Keratinocyte (primary cell): ENCODE measurements around the gene USP27X. TPM values are rescaled to one million over a fixed set of nuclear protein-coding genes. Genes with fewer than 3 reads are reported as not detected.

ENCODE experiments used
- DNase-seq: peaks from one replicate; pipeline ENCODE4 v3.0.0-alpha.2; 2011; ENCODE audit warnings: low read depth, missing footprints, low spot score
- FAIRE-seq: peaks from 2 replicates; lab custom pipeline; 2011; peaks lifted over from hg19 to GRCh38; lab: Jason Lieb, UNC
- H2AFZ ChIP-seq: 2 replicates; pipeline ENCODE4 v1.6.0; 2012; ENCODE audit warnings: low read length, control low read depth, inconsistent platforms; ENCODE audit not compliant: control insufficient read depth
- H3K27ac ChIP-seq: 2 replicates; pipeline ENCODE4 v1.5.1; 2011; ENCODE audit warnings: low read length; ENCODE audit not compliant: control insufficient read depth, insufficient read depth
- H3K27me3 ChIP-seq: 3 replicates; pipeline ENCODE4 v1.6.0; 2011; ENCODE audit warnings: low read length; ENCODE audit not compliant: control insufficient read depth, insufficient read depth; ENCODE audit errors: extremely low read depth
- H3K36me3 ChIP-seq, 2 experiments: 2 replicates in 1 of 2; 3 replicates in 1 of 2; pipeline ENCODE4 v1.5.1; 2011; ENCODE audit warnings: low read length in 2 of 2, mild to moderate bottlenecking in 1 of 2; ENCODE audit not compliant: control insufficient read depth in 2 of 2, insufficient read depth in 2 of 2; ENCODE audit errors: extremely low read depth in 1 of 2
- H3K4me1 ChIP-seq: 3 replicates; pipeline ENCODE4 v1.5.1; 2011; ENCODE audit warnings: low read length; ENCODE audit not compliant: control insufficient read depth, insufficient read depth; ENCODE audit errors: extremely low read depth
- H3K4me2 ChIP-seq: 3 replicates; pipeline ENCODE4 v1.6.0; 2011; ENCODE audit warnings: low read depth, low read length; ENCODE audit not compliant: control insufficient read depth, insufficient read depth; ENCODE audit errors: extremely low read depth
- H3K4me3 ChIP-seq, 3 experiments: fragments of 200-600 bp in 1 of 3; sonication (generic) in 1 of 3; 2 replicates in 2 of 3; 3 replicates in 1 of 3; pipeline ENCODE4 v1.5.1; 2011 to 2016; ENCODE audit warnings: low read length in 3 of 3, mild to moderate bottlenecking in 3 of 3, control low read depth in 2 of 3, inconsistent platforms in 1 of 3, low read depth in 1 of 3, mixed read lengths in 1 of 3, mixed run types in 1 of 3, moderate library complexity in 1 of 3; ENCODE audit not compliant: control insufficient read depth in 2 of 3, insufficient read depth in 2 of 3; ENCODE audit errors: extremely low read depth in 1 of 3
- H3K79me2 ChIP-seq: 2 replicates; pipeline ENCODE4 v1.6.0; 2012; ENCODE audit warnings: low read length; ENCODE audit not compliant: control insufficient read depth, insufficient read depth
- H3K9ac ChIP-seq: 3 replicates; pipeline ENCODE4 v1.6.0; 2011; ENCODE audit warnings: low read length; ENCODE audit not compliant: control insufficient read depth, insufficient read depth; ENCODE audit errors: extremely low read depth
- H3K9me1 ChIP-seq: 3 replicates; pipeline ENCODE4 v1.6.0; 2011; ENCODE audit warnings: low read length; ENCODE audit not compliant: control insufficient read depth, insufficient read depth; ENCODE audit errors: extremely low read depth
- H3K9me3 ChIP-seq: 2 replicates; pipeline ENCODE4 v1.5.1; 2012; ENCODE audit warnings: low read depth, low read length; ENCODE audit not compliant: control insufficient read depth
- H4K20me1 ChIP-seq: 3 replicates; pipeline ENCODE4 v1.6.0; 2011; ENCODE audit warnings: low read length; ENCODE audit not compliant: control insufficient read depth, insufficient read depth; ENCODE audit errors: extremely low read depth
- CTCF ChIP-seq, 3 experiments: IDR thresholded peaks in 1 of 3; conservative IDR thresholded peaks in 1 of 3; optimal IDR thresholded peaks in 1 of 3; 2 replicates in 2 of 3; 3 replicates in 1 of 3; pipeline versions ENCODE3 to v1.5.1; 2011; ENCODE audit warnings: low read length in 3 of 3, mild to moderate bottlenecking in 3 of 3, moderate library complexity in 2 of 3, control low read depth in 1 of 3, inconsistent platforms in 1 of 3; ENCODE audit not compliant: insufficient read depth in 2 of 3; ENCODE audit errors: extremely low read depth in 1 of 3
- EZH2 ChIP-seq: IDR thresholded peaks from one replicate; pipeline ENCODE4 v1.6.1; 2012; ENCODE audit warnings: inconsistent platforms, mild to moderate bottlenecking, low read length, moderate library complexity
- dilution Hi-C: fragments of 300-500 bp; cut with MboI; formaldehyde crosslinking; loops from one replicate; pipeline ENCODE4 v1.7.0; 2020; ENCODE audit warnings: low sequenced_read_pairs; ENCODE audit not compliant: extremely low pct_ligation_motif_present
- polyA plus RNA-seq, 5 experiments: library from polyadenylated mRNA; depleted of rRNA in 3 of 5; stranded (reverse) in 3 of 5; stranded (forward) in 1 of 5; unstranded in 1 of 5; fragments of >200 nt; gene quantifications; 1 replicate in 1 of 5; 2 replicates in 3 of 5; 3 replicates in 1 of 5; pipeline versions ENCODE4 v1.2.1 to v1.2.3, GENCODE V29; 2011 to 2012; ENCODE audit warnings: missing spikeins in 2 of 5, low read depth in 1 of 5, low replicate concordance in 1 of 5

Gene USP27X
- polyA plus RNA-seq, 1 donor (not counting 4 experiments of a cell fraction or from before 2014, with no cell fraction given) = 2.8 TPM

- Histone ChIP-seq H3K4me3 (no peak overlapping the region), H3K4me2 (no peak overlapping the region), H3K9ac (no peak overlapping the region), H3K27ac (no peak overlapping the region), H2AFZ (no peak overlapping the region), H3K36me3 (no peaks in the 10 kb centered on the region), H3K9me3 (no peaks in the 10 kb centered on the region), H3K9me1 (no peaks in the 10 kb centered on the region), H3K79me2 (no peaks in the 10 kb centered on the region), H3K4me1 (no peaks in the 10 kb centered on the region), H4K20me1 (no peaks in the 10 kb centered on the region), H3K27me3 (no peaks in the 10 kb centered on the region)
- DNase-seq (no peak), FAIRE-seq (no peak)
- TF ChIP-seq CTCF (optimal IDR thresholded peaks at IDR 0.05 in 1 of 3, IDR thresholded peaks at IDR 0.05 in 1 of 3, conservative IDR thresholded peaks at IDR 0.05 in 1 of 3; ENCODE audit: extremely low read depth in 1 of 3, insufficient read depth in 2 of 3, low read length in 3 of 3) (no peak), EZH2 (no peak)
- dilution Hi-C loops = no loop called here
Observed at GRCh38 chrX:49912861-49913260, 33.6 kb downstream of the USP27X start.

- FAIRE-seq (peak; percentile 63), DNase-seq (peak; percentile 11)
- H3K27ac ChIP-seq = no peak overlapping the region
- no peaks in the 10 kb centered on the region for H3K79me2 ChIP-seq
- no peaks in the 10 kb centered on the region for H3K9me3 ChIP-seq
- no peaks in the 10 kb centered on the region for H3K27me3 ChIP-seq
- no peak overlapping the region for H3K4me2 ChIP-seq
- no peak overlapping the region for H3K9ac ChIP-seq
- no peak overlapping the region for H2AFZ ChIP-seq
- H3K9me1 ChIP-seq = no peaks in the 10 kb centered on the region
- H4K20me1 ChIP-seq = no peaks in the 10 kb centered on the region
- H3K36me3 ChIP-seq = no peaks in the 10 kb centered on the region
- TF ChIP-seq CTCF (optimal IDR thresholded peaks at IDR 0.05 in 1 of 3, IDR thresholded peaks at IDR 0.05 in 1 of 3, conservative IDR thresholded peaks at IDR 0.05 in 1 of 3; ENCODE audit: extremely low read depth in 1 of 3, insufficient read depth in 2 of 3, low read length in 3 of 3) = peak; percentile 83 to 90 (median 87)
- no peak for TF ChIP-seq EZH2
- dilution Hi-C loops = no loop called here
- H3K4me1 ChIP-seq = no peaks in the 10 kb centered on the region
- no peak overlapping the region for H3K4me3 ChIP-seq
Observed at GRCh38 chrX:49915361-49916222, 36.3 kb downstream of the USP27X start.
